Liver (tissue), 9 donors: ENCODE measurements around the gene VEZF1. TPM values are rescaled to one million over a fixed set of nuclear protein-coding genes. Genes with fewer than 3 reads are reported as not detected.
"Not testable (repeated sequence)": the region's sequence is repeated elsewhere in the genome, so short reads cannot be mapped to it uniquely, and the experiment has no call there.

Source experiments
- DNase-seq: peaks from one replicate; pipeline ENCODE4 v3.0.0-alpha.2; 2017; ENCODE audit warnings: low spot score
- H3K27ac ChIP-seq, 2 donors: one replicate each; pipeline ENCODE4 v1.7.0; 2013; ENCODE audit warnings: inconsistent platforms in 2 of 2, low read length in 2 of 2, control low read depth in 1 of 2, low read depth in 1 of 2, mild to moderate bottlenecking in 1 of 2
- H3K27me3 ChIP-seq, 4 donors: one replicate each; pipeline versions ENCODE4 v1.6.1 to v1.7.0; 2013; ENCODE audit warnings: low read length in 3 of 4, inconsistent platforms in 1 of 4, mild to moderate bottlenecking in 1 of 4, moderate library complexity in 1 of 4; ENCODE audit not compliant: control insufficient read depth in 4 of 4, insufficient read depth in 4 of 4
- H3K36me3 ChIP-seq, 4 donors: one replicate each; pipeline versions ENCODE4 v1.6.1 to v1.7.0; 2013; ENCODE audit warnings: low read length in 3 of 4, mild to moderate bottlenecking in 3 of 4, low read depth in 1 of 4, moderate library complexity in 1 of 4; ENCODE audit not compliant: control insufficient read depth in 4 of 4, insufficient read depth in 3 of 4
- H3K4me1 ChIP-seq, 4 donors: one replicate each; pipeline versions ENCODE4 v1.6.1 to v1.7.0; 2013; ENCODE audit warnings: low read length in 3 of 4, mild to moderate bottlenecking in 3 of 4, moderate library complexity in 1 of 4; ENCODE audit not compliant: control insufficient read depth in 4 of 4, insufficient read depth in 4 of 4
- H3K4me3 ChIP-seq, 3 donors: one replicate each; pipeline versions ENCODE4 v1.6.1 to v1.7.0; 2013; ENCODE audit warnings: low read length in 3 of 3, control low read depth in 1 of 3, low read depth in 1 of 3, mild to moderate bottlenecking in 1 of 3
- H3K9ac ChIP-seq, 2 donors: one replicate each; pipeline ENCODE4 v1.7.0; 2013; ENCODE audit warnings: low read length in 2 of 2, mild to moderate bottlenecking in 2 of 2, moderate library complexity in 2 of 2, control low read depth in 1 of 2, low read depth in 1 of 2
- H3K9me3 ChIP-seq, 4 donors: one replicate each; pipeline versions ENCODE4 v1.6.1 to v1.7.0; 2013; ENCODE audit warnings: low read length in 3 of 4; ENCODE audit not compliant: control insufficient read depth in 4 of 4
- ATF3 ChIP-seq: IDR thresholded peaks from 2 replicates; pipeline ENCODE4 v1.6.1; 2016; ENCODE audit warnings: antibody characterized with exemption
- CTCF ChIP-seq: fragments of 150-350 bp; IDR thresholded peaks from 2 replicates; pipeline ENCODE4 v1.5.1; 2017; ENCODE audit warnings: improper control_type of control experiment, low read depth, low read length; ENCODE audit not compliant: missing input control
- EGR1 ChIP-seq, 2 donors: IDR thresholded peaks; 2 replicates each; pipeline ENCODE4 v1.6.1; 2016 to 2018; ENCODE audit warnings: antibody characterized with exemption in 2 of 2, low read depth in 2 of 2
- FOXA1 ChIP-seq: IDR thresholded peaks from 2 replicates; pipeline ENCODE4 v1.6.1; 2016; ENCODE audit warnings: antibody characterized with exemption
- FOXA2 ChIP-seq: IDR thresholded peaks from 2 replicates; pipeline ENCODE4 v1.6.1; 2016; ENCODE audit warnings: antibody characterized with exemption
- GABPA ChIP-seq, 2 donors: IDR thresholded peaks in 1 of 2; conservative IDR thresholded peaks in 1 of 2; 2 replicates each; pipeline ENCODE4 v1.6.1; 2016; ENCODE audit warnings: antibody characterized with exemption in 2 of 2, mild to moderate bottlenecking in 1 of 2, moderate library complexity in 1 of 2
- HNF4A ChIP-seq, 2 donors: conservative IDR thresholded peaks; 2 replicates each; pipeline ENCODE4 v1.6.1; 2016; ENCODE audit warnings: antibody characterized with exemption in 2 of 2, mild to moderate bottlenecking in 2 of 2
- HNF4G ChIP-seq: IDR thresholded peaks from 2 replicates; pipeline ENCODE4 v1.6.1; 2016; ENCODE audit warnings: antibody characterized with exemption
- JUND ChIP-seq, 2 donors: IDR thresholded peaks; 2 replicates each; pipeline ENCODE4 v1.6.1; 2016; ENCODE audit warnings: antibody characterized with exemption in 2 of 2
- MAX ChIP-seq: IDR thresholded peaks from 2 replicates; pipeline ENCODE4 v1.6.1; 2016; ENCODE audit warnings: antibody characterized with exemption
- NR2F2 ChIP-seq: IDR thresholded peaks from 2 replicates; pipeline ENCODE4 v1.6.1; 2016; ENCODE audit warnings: antibody characterized with exemption
- RAD21 ChIP-seq, 2 donors: IDR thresholded peaks; 2 replicates each; pipeline ENCODE4 v1.6.1; 2016; ENCODE audit warnings: antibody characterized with exemption in 2 of 2, mild to moderate bottlenecking in 2 of 2
- REST ChIP-seq: IDR thresholded peaks from 2 replicates; pipeline ENCODE4 v1.6.1; 2016; ENCODE audit warnings: antibody characterized with exemption, mild to moderate bottlenecking
- RXRA ChIP-seq, 2 donors: IDR thresholded peaks; 2 replicates each; pipeline ENCODE4 v1.6.1; 2017 to 2018; ENCODE audit warnings: antibody characterized with exemption in 2 of 2, mild to moderate bottlenecking in 1 of 2
- SP1 ChIP-seq: IDR thresholded peaks from 2 replicates; pipeline ENCODE4 v1.6.1; 2018; ENCODE audit warnings: antibody characterized with exemption, mild to moderate bottlenecking
- TAF1 ChIP-seq: conservative IDR thresholded peaks from 2 replicates; pipeline ENCODE4 v1.6.1; 2016; ENCODE audit warnings: antibody characterized with exemption, mild to moderate bottlenecking
- YY1 ChIP-seq: IDR thresholded peaks from 2 replicates; pipeline ENCODE4 v1.6.1; 2016; ENCODE audit warnings: antibody characterized with exemption, mild to moderate bottlenecking
- ZBTB33 ChIP-seq: IDR thresholded peaks from 2 replicates; pipeline ENCODE4 v1.6.1; 2016; ENCODE audit warnings: antibody characterized with exemption
- WGBS: extraction: QIAGEN DNeasy Blood & Tissue Kit; methylation state at CpG from one replicate; pipeline ENCODE4 v1.1.7; 2013; 5-methylcytosine and 5-hydroxymethylcytosine counted together
- polyA plus RNA-seq, 2 donors: library from polyadenylated mRNA; stranded (reverse) in 1 of 2; unstranded in 1 of 2; fragments of 200-250 nt in 1 of 2; fragments of >200 nt in 1 of 2; fragmentation: Nextera tagmentation in 1 of 2; extraction: Ambion mirVana in 1 of 2; gene quantifications; one replicate each; pipeline versions ENCODE4 v1.2.1 to v1.2.3, GENCODE V29; 2013 to 2015
- total RNA-seq, 2 donors: library from RNA; depleted of rRNA; stranded (reverse); fragments of >200 nt; gene quantifications; one replicate each; pipeline ENCODE4 v1.2.3, GENCODE V29; 2014
- donor health status: healthy.
- donor health status: healthy.
- donor health status: healthy.
- donor health status: healthy.
- donor health status: healthy.

VEZF1 gene
- total and polyA plus RNA-seq, 4 donors = 7.9 to 26.2 (median 11.4) TPM

- TF ChIP-seq HNF4G (no peak), YY1 (peak; percentile 20), RAD21 (IDR thresholded peaks at IDR 0.05) (peak; percentile 37 to 41), SP1 (no peak), JUND (IDR thresholded peaks at IDR 0.05) (peak in 1 of 2 donors; percentile 21), FOXA2 (peak; percentile 99), REST (peak; percentile 28), TAF1 (no peak), ATF3 (no peak), GABPA (IDR thresholded peaks at IDR 0.05 in 1 of 2, conservative IDR thresholded peaks at IDR 0.05 in 1 of 2) (no peak), MAX (no peak), FOXA1 (peak; percentile 97), RXRA (IDR thresholded peaks at IDR 0.05) (peak in 1 of 2 donors; percentile 43), EGR1 (IDR thresholded peaks at IDR 0.05; ENCODE audit: low read depth in 2 of 2) (no peak), CTCF (no peak), HNF4A (conservative IDR thresholded peaks at IDR 0.05) (peak; percentile 53 to 68), ZBTB33 (no peak), NR2F2 (no peak)
- H3K9me3 ChIP-seq = no peaks in the 10 kb centered on the region
- H3K4me1 ChIP-seq = peaks cover 4 to 29% (median 21%) of the 10 kb centered on the region in 4 donors
- H3K4me3 ChIP-seq = no peak overlapping the region
- no peak for DNase-seq
- H3K27ac ChIP-seq = no peak overlapping the region
- H3K36me3 ChIP-seq = peaks cover 7 to 46% (median 28%) of the 10 kb centered on the region in 4 donors
- H3K27me3 ChIP-seq = no peaks in the 10 kb centered on the region
- H3K9ac ChIP-seq = no peak overlapping the region
- WGBS = 24% methylated on average over 1 of the region's 1 CpG
Observed at GRCh38 chr17:57975044-57975443, 13.0 kb downstream of the VEZF1 start.

- not testable (repeated sequence) for H3K27ac ChIP-seq, DNase-seq, H3K4me3 ChIP-seq, H3K9me3 ChIP-seq, H3K27me3 ChIP-seq, H3K9ac ChIP-seq
- Histone ChIP-seq H3K4me1 (peaks cover 4 to 29% (median 21%) of the 10 kb centered on the region in 4 donors), H3K36me3 (peaks cover 7 to 39% (median 24%) of the 10 kb centered on the region in 4 donors)
- WGBS = 95% methylated on average over 4 of the region's 4 CpGs
Observed at GRCh38 chr17:57974053-57974824, 13.8 kb downstream of the VEZF1 start.
